WERI-Rb-1 (cell line): ENCODE data around the gene ALOX5AP.

Source experiments
- DNase-seq: peaks from one replicate; pipeline ENCODE4 v3.0.0-alpha.2; 2020
- H3K27ac ChIP-seq: fragments of 250-450 bp; sonication (Bioruptor Pico); 2 replicates; pipeline ENCODE4 v1.5.1; 2020; ENCODE audit warnings: mild to moderate bottlenecking, moderate library complexity
- H3K27me3 ChIP-seq: fragments of 250-450 bp; sonication (Bioruptor Pico); 2 replicates; pipeline ENCODE4 v1.5.1; 2021; ENCODE audit warnings: mild to moderate bottlenecking, low read depth, moderate library complexity; ENCODE audit not compliant: insufficient read depth, severe bottlenecking
- H3K36me3 ChIP-seq: fragments of 250-450 bp; sonication (Bioruptor Pico); 2 replicates; pipeline ENCODE4 v1.5.1; 2020; ENCODE audit warnings: mild to moderate bottlenecking, moderate library complexity
- H3K4me3 ChIP-seq: 2 replicates; pipeline ENCODE4 v1.5.1; 2011; ENCODE audit warnings: low read depth, mild to moderate bottlenecking, control low read depth, low read length
- H3K9me3 ChIP-seq: fragments of 250-450 bp; sonication (Bioruptor Pico); 2 replicates; pipeline ENCODE4 v1.5.1; 2021; ENCODE audit warnings: mild to moderate bottlenecking, moderate library complexity; ENCODE audit not compliant: severe bottlenecking
- TF ChIP-seq, protein P1 (sequence below): IDR thresholded peaks from 2 replicates; pipeline ENCODE4 v1.5.1; 2011; ENCODE audit warnings: low read depth, mild to moderate bottlenecking, control low read depth, inconsistent platforms, low read length

The ALOX5AP gene

DNA sequence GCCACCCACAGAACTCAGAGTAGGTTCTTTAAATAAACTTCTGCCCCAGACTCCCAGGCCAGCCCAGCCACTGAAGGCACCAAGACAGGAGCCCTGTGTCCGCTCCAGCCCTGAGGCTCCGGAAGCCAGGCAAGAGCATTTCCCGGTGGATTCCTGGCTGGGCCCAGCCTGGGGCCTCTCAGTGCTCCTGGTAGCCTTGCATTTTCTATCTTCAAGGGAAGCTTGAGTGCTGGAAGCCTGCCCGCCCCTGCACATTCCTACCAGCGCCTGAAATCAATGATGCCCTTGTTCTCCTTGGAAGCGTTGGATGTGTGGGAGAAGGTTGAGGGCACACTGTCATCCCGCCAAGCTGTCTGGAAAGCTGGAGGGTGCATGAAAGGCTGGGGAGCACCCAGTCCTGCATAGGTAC, 70.3 kb downstream of the ALOX5AP start:
- Histone ChIP-seq H3K27me3 (no peaks in the 10 kb centered on the region), H3K9me3 (no peaks in the 10 kb centered on the region), H3K36me3 (no peaks in the 10 kb centered on the region), H3K27ac (no peak overlapping the region), H3K4me3 (no peak overlapping the region)
- no peak for DNase-seq
- TF ChIP-seq, protein P1, sequence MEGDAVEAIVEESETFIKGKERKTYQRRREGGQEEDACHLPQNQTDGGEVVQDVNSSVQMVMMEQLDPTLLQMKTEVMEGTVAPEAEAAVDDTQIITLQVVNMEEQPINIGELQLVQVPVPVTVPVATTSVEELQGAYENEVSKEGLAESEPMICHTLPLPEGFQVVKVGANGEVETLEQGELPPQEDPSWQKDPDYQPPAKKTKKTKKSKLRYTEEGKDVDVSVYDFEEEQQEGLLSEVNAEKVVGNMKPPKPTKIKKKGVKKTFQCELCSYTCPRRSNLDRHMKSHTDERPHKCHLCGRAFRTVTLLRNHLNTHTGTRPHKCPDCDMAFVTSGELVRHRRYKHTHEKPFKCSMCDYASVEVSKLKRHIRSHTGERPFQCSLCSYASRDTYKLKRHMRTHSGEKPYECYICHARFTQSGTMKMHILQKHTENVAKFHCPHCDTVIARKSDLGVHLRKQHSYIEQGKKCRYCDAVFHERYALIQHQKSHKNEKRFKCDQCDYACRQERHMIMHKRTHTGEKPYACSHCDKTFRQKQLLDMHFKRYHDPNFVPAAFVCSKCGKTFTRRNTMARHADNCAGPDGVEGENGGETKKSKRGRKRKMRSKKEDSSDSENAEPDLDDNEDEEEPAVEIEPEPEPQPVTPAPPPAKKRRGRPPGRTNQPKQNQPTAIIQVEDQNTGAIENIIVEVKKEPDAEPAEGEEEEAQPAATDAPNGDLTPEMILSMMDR: no peak

DNA sequence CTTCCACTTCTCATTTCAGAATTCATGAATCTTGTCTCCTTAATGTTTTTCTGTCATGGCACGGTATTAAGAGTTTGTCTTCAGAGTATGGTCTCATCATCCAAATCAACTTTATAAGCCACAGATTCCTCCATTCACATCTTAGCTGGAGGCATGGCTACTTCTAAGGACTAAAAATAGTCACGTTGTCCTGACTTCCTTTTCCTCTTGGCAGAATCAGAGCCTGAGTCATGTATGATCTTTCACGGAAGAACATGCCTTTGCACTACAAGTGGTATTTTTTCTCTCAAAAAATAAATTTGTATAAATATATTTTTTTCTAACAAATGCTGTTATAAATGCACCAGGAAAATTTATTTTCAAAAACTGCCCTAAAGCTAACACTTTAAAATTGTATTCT, 71.4 kb downstream of the ALOX5AP start:
- Histone ChIP-seq H3K27ac (no peak overlapping the region), H3K27me3 (no peaks in the 10 kb centered on the region), H3K36me3 (no peaks in the 10 kb centered on the region), H3K9me3 (no peaks in the 10 kb centered on the region), H3K4me3 (no peak overlapping the region)
- TF ChIP-seq, protein P1: no peak
- DNase-seq: no peak

DNA sequence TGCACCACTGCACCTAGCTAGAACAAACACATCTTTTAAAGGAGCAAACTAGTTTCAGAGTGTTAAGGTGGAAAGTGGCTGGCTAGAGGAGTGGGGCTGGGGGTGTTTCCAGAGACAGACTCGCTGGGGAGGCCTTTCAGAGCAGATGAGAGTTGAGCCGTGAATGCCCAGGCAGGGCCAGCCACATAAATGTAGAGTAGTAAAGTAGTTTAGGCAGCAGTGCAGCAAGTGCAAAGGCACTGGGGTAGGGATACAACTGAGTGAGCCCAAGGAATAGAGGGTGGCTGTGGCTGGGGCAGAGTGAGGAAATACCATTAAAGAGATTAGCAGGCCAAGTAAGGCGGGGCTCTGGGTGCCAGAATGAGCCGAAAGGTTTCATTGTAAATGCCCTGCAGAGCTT, 72.0 kb downstream of the ALOX5AP start:
- no peak overlapping the region for H3K4me3 ChIP-seq
- H3K9me3 ChIP-seq: no peaks in the 10 kb centered on the region
- H3K36me3 ChIP-seq: no peaks in the 10 kb centered on the region
- no peak for DNase-seq
- TF ChIP-seq, protein P1: no peak
- no peaks in the 10 kb centered on the region for H3K27me3 ChIP-seq
- no peak overlapping the region for H3K27ac ChIP-seq

DNA sequence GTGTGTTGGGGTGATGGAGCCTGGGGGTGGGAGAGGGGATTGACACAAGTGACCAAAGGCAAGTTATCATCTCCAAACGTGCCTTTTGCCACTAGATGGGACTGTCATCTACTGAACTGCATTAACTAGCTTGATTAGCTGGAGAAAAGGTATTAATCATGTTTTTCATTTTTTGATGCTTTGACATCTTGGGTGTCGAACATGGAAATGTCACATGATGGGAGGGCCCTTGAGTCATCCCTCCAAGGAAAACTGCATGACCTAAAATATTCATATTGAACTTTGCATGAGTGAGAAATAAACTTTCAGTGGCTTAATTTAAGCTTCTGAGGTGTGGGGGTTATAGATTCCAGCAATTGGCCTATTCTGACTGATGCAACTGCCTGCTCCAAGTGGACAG, 73.3 kb downstream of the ALOX5AP start:
- TF ChIP-seq, protein P1: no peak
- H3K4me3 ChIP-seq: no peak overlapping the region
- H3K27me3 ChIP-seq: no peaks in the 10 kb centered on the region
- H3K36me3 ChIP-seq: no peaks in the 10 kb centered on the region
- H3K27ac ChIP-seq: no peak overlapping the region
- H3K9me3 ChIP-seq: no peaks in the 10 kb centered on the region
- no peak for DNase-seq

DNA sequence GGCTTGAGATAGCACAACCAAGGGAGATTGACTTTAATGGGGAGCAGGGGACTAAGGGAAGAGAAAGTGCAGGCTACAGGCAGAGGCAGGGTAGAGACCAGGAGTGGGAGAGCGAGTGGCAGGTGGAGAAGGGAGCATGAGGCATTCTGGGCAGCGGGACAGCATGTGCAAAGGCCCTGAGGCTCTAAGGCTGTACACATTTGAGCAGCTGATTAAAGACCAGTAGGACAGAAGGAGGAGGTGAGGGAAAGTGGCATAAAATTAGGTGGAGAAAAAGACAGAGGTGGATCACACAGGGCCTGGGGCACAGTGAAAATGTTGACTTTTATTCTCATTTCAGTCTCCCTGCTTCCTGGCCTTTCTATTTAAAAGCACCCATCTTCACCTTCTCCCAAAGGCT, 74.4 kb downstream of the ALOX5AP start:
- DNase-seq: no peak
- Histone ChIP-seq H3K36me3 (no peaks in the 10 kb centered on the region), H3K9me3 (no peaks in the 10 kb centered on the region), H3K27me3 (no peaks in the 10 kb centered on the region), H3K27ac (no peak overlapping the region), H3K4me3 (no peak overlapping the region)
- TF ChIP-seq, protein P1: no peak

DNA sequence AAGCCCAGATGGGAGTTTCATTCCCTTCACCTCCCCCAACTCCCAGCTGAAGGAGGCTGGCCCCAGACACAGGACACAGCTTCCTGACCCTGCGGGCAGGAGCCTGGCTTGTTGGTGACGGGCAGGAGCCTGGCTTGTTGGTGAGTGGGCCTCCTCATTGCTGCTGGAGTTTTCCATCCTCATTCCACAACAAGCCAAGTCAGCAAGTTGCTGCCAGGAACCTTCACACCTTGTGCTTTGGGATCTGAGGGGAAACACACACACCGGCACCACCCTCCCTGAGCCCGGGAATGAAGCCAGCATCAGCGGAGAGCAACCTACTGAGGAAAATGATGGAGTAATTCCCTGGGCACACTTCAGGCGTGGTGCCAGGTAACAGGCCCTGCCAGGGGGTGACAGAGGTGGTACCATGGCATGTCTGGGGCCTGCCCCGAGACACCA, 74.9 kb downstream of the ALOX5AP start:
- no peak for DNase-seq
- no peak overlapping the region for H3K4me3 ChIP-seq
- H3K27me3 ChIP-seq: no peaks in the 10 kb centered on the region
- no peaks in the 10 kb centered on the region for H3K36me3 ChIP-seq
- H3K27ac ChIP-seq: no peak overlapping the region
- no peaks in the 10 kb centered on the region for H3K9me3 ChIP-seq
- TF ChIP-seq, protein P1: no peak
